BE2C (cell line): Measurements from ENCODE around the gene LGALS3.

Experiments
- DNase-seq: peaks from one replicate; pipeline ENCODE4 v3.0.0-alpha.2; 2020
- H3K27me3 ChIP-seq: fragments of 250-450 bp; sonication (Bioruptor Pico); 2 replicates; pipeline ENCODE4 v1.5.1; 2020; ENCODE audit warnings: mild to moderate bottlenecking
- H3K36me3 ChIP-seq: fragments of 250-450 bp; sonication (Bioruptor Pico); 2 replicates; pipeline ENCODE4 v1.5.1; 2020; ENCODE audit warnings: mild to moderate bottlenecking
- H3K4me1 ChIP-seq: fragments of 250-450 bp; sonication (Bioruptor Pico); 2 replicates; pipeline ENCODE4 v1.5.1; 2020
- H3K4me3 ChIP-seq: 2 replicates; pipeline ENCODE4 v1.5.1; 2011; ENCODE audit warnings: low read depth, low read length
- H3K9me3 ChIP-seq: fragments of 250-450 bp; sonication (Bioruptor Pico); 2 replicates; pipeline ENCODE4 v1.5.1; 2020
- CTCF ChIP-seq: IDR thresholded peaks from 2 replicates; pipeline ENCODE4 v1.5.1; 2012; ENCODE audit warnings: mild to moderate bottlenecking, low read depth, low read length

Gene LGALS3

GRCh38 chr14:55194656-55195355 lies 65.8 kb downstream of the LGALS3 start:
- Histone ChIP-seq H3K4me3 (no peak overlapping the region), H3K9me3 (no peaks in the 10 kb centered on the region), H3K36me3 (no peaks in the 10 kb centered on the region), H3K4me1 (peaks cover 3% of the 10 kb centered on the region; the same call in 1 of the 2 replicates), H3K27me3 (no peaks in the 10 kb centered on the region)
- TF ChIP-seq CTCF = no peak
- no peak for DNase-seq
